ENCODE data around the gene PITPNM3. TPM values are rescaled to one million over a fixed set of nuclear protein-coding genes. Genes with fewer than 3 reads are reported as not detected.

PITPNM3 gene
- total RNA-seq (2021) = 0.71 and 1.9 TPM in 2 replicates
- percentile 31 among the genes with signal in this experiment for Bru-seq, nascent RNA
- percentile 27 among the genes with signal in this experiment for BruChase-seq, experiment 1, labeled RNA remaining after a 2-hour chase
- percentile 25 among the genes with signal in this experiment for BruChase-seq, experiment 2, labeled RNA remaining after a 6-hour chase
- long read RNA-seq = 0 reads

GRCh38 chr17:6556121-6557039 lies at the start of gene PITPNM3:
PITPNM3 (minus strand) TSS chr17:6556555; CDS start chr17:6556406, 149 bp downstream.
- no peaks in the 10 kb centered on the region for H3K9me3 ChIP-seq (ENCODE audit: low read depth, low read length, poor library complexity, severe bottlenecking)
- no peak for TF ChIP-seq CTCF (conservative IDR thresholded peaks at IDR 0.05; ENCODE audit: low read depth, low read length)
- no peak for TF ChIP-seq EZH2 (IDR thresholded peaks at IDR 0.05; ENCODE audit: borderline replicate concordance, low read depth, low read length, poor library complexity, severe bottlenecking)
- no peak within 1 kb of the TSS for H3K27ac ChIP-seq (ENCODE audit: low read depth, low read length, poor library complexity, severe bottlenecking)
- DNase-seq (ENCODE audit: low spot score) = no peak
- ChIA-PET CTCF (no interaction called here), POLR2A (ENCODE audit: low non-redundant PET) (interaction anchor here (0.6 kb wide), 1 partner anchor 101 kb away, joined by 5 read pairs; no protein-coding TSS in a partner anchor)
- H3K4me3 ChIP-seq (ENCODE audit: low read depth, low read length, poor library complexity, severe bottlenecking) = peak within 1 kb of the TSS; percentile 51
- no peaks in the 10 kb centered on the region for H3K36me3 ChIP-seq (ENCODE audit: insufficient read depth, low read length, poor library complexity, severe bottlenecking)
- intact Hi-C loops (cut with micrococcal nuclease; ENCODE audit: unreplicated experiment) = no loop called here
- no TSS peak for BruUV-seq (replicated peaks)
- H3K27me3 ChIP-seq (replicated peaks; ENCODE audit: insufficient read depth, low read depth, low read length, poor library complexity) = peaks cover 30% of the 10 kb centered on the region
- H3K4me1 ChIP-seq (ENCODE audit: insufficient read depth, low read length, poor library complexity, severe bottlenecking) = peaks cover 9% of the 10 kb centered on the region

- no peak for TF ChIP-seq EZH2 (IDR thresholded peaks at IDR 0.05; ENCODE audit: borderline replicate concordance, low read depth, low read length, poor library complexity, severe bottlenecking)
- TF ChIP-seq CTCF (conservative IDR thresholded peaks at IDR 0.05; ENCODE audit: low read depth, low read length) = no peak
- Histone ChIP-seq H3K36me3 (ENCODE audit: insufficient read depth, low read length, poor library complexity, severe bottlenecking) (peaks cover 55% of the 10 kb centered on the region), H3K4me3 (ENCODE audit: low read depth, low read length, poor library complexity, severe bottlenecking) (no peak overlapping the region), H3K4me1 (ENCODE audit: insufficient read depth, low read length, poor library complexity, severe bottlenecking) (peaks cover 16% of the 10 kb centered on the region), H3K9me3 (ENCODE audit: low read depth, low read length, poor library complexity, severe bottlenecking) (no peaks in the 10 kb centered on the region), H3K27ac (ENCODE audit: low read depth, low read length, poor library complexity, severe bottlenecking) (no peak overlapping the region), H3K27me3 (replicated peaks; ENCODE audit: insufficient read depth, low read depth, low read length, poor library complexity) (no peaks in the 10 kb centered on the region)
- CTCF ChIA-PET = no interaction called here
- POLR2A ChIA-PET (ENCODE audit: low non-redundant PET) = no interaction called here
- DNase-seq (ENCODE audit: low spot score) = no peak
- intact Hi-C loops (cut with micrococcal nuclease; ENCODE audit: unreplicated experiment) = no loop called here
- no TSS peak for BruUV-seq (replicated peaks)
Measured at GRCh38 chr17:6605142-6605541, 48.8 kb upstream of the PITPNM3 start.

GRCh38 chr17:6603744-6604325 lies 47.5 kb upstream of the PITPNM3 start:
- ChIA-PET POLR2A (ENCODE audit: low non-redundant PET) (no interaction called here), CTCF (interaction anchor here (0.7 kb wide), 1 partner anchor 1258 kb away, joined by 3 read pairs; no protein-coding TSS in a partner anchor)
- no TSS peak for BruUV-seq (replicated peaks)
- Histone ChIP-seq H3K27me3 (replicated peaks; ENCODE audit: insufficient read depth, low read depth, low read length, poor library complexity) (no peaks in the 10 kb centered on the region), H3K4me1 (ENCODE audit: insufficient read depth, low read length, poor library complexity, severe bottlenecking) (peaks cover 16% of the 10 kb centered on the region), H3K36me3 (ENCODE audit: insufficient read depth, low read length, poor library complexity, severe bottlenecking) (peaks cover 55% of the 10 kb centered on the region), H3K4me3 (ENCODE audit: low read depth, low read length, poor library complexity, severe bottlenecking) (no peak overlapping the region), H3K9me3 (ENCODE audit: low read depth, low read length, poor library complexity, severe bottlenecking) (no peaks in the 10 kb centered on the region), H3K27ac (ENCODE audit: low read depth, low read length, poor library complexity, severe bottlenecking) (no peak overlapping the region)
- intact Hi-C loops (cut with micrococcal nuclease; ENCODE audit: unreplicated experiment) = no loop called here
- DNase-seq (ENCODE audit: low spot score) = peak; percentile 49
- TF ChIP-seq CTCF (conservative IDR thresholded peaks at IDR 0.05; ENCODE audit: low read depth, low read length) (0 out of 2 replicates have a peak, but pooled peaks have one; percentile 13), EZH2 (IDR thresholded peaks at IDR 0.05; ENCODE audit: borderline replicate concordance, low read depth, low read length, poor library complexity, severe bottlenecking) (no peak)

All from A673 (cell line).